ENCODE results near the gene CD34.

Gene CD34

DNA sequence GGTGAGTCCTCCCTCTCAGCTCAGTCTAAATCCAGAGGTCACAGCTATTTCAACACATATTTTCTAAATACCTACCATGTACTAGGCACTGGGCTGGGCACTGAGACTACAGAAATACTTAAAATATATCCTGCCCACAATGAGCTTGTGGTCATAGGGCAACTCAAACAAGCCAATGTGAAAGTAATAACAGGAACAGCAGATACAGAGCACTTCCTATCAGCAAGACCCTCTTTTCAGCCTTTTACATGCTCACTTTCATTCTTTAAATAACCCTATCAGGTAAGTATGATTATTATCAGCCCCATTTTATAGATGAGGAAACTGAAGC is 71.9 kb downstream of the CD34 start:
- TF ChIP-seq, protein P1, sequence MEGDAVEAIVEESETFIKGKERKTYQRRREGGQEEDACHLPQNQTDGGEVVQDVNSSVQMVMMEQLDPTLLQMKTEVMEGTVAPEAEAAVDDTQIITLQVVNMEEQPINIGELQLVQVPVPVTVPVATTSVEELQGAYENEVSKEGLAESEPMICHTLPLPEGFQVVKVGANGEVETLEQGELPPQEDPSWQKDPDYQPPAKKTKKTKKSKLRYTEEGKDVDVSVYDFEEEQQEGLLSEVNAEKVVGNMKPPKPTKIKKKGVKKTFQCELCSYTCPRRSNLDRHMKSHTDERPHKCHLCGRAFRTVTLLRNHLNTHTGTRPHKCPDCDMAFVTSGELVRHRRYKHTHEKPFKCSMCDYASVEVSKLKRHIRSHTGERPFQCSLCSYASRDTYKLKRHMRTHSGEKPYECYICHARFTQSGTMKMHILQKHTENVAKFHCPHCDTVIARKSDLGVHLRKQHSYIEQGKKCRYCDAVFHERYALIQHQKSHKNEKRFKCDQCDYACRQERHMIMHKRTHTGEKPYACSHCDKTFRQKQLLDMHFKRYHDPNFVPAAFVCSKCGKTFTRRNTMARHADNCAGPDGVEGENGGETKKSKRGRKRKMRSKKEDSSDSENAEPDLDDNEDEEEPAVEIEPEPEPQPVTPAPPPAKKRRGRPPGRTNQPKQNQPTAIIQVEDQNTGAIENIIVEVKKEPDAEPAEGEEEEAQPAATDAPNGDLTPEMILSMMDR (IDR thresholded peaks at IDR 0.05; ENCODE audit: low read depth, low read length, missing control alignments) = no peak
- DNase-seq (ENCODE audit: extremely low read depth, low read depth) = no peak
- no peak overlapping the region for H3K4me3 ChIP-seq (replicated peaks; ENCODE audit: low read depth, low read length)

DNA sequence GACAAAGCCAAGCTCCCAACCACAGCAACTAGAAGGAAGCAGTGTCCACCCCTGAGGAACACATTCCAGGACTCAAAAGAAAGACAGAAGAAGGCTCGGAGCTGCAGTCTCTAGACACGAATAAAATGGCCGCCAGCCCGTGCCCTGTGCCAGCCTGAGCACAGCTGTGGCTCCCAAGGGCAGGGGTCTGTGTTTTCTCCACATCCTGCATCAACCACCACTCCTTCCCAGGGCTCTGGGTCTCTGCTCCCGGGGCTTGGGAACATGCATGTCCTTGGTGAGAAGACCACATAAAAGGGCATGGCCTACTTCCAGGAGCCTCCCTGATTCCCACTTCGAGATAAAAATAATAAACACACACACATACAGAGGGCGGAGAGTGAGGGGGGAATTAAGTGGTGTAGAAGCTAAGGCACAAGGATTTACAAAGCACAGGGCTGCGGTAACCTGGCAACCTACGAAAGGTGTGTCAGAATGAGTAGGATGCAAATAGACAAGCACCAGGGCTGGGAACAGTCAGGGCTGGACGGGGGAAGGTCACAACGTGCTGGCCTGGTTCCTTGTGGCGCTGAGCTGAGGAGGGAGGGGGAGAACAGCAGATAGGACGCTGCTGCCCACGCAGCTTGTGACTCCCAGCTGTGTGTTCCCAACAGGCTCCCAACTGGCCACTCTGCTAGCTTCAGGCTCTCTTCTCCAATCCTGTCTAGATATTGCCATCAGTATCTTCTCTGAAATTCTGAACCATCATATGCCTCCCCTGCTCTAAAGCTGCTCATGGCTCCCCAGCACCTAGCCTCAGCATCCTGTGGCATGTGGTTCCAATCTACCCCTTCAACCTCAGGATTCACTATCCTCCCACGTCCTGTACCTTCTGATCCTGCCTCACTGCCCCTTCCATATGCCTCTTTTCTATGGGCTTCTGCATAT is 72.5 kb downstream of the CD34 start:
- H3K4me3 ChIP-seq (replicated peaks; ENCODE audit: low read depth, low read length) = no peak overlapping the region
- TF ChIP-seq, protein P1 (IDR thresholded peaks at IDR 0.05; ENCODE audit: low read depth, low read length, missing control alignments) = no peak
- no peak for DNase-seq (ENCODE audit: extremely low read depth, low read depth)

DNA sequence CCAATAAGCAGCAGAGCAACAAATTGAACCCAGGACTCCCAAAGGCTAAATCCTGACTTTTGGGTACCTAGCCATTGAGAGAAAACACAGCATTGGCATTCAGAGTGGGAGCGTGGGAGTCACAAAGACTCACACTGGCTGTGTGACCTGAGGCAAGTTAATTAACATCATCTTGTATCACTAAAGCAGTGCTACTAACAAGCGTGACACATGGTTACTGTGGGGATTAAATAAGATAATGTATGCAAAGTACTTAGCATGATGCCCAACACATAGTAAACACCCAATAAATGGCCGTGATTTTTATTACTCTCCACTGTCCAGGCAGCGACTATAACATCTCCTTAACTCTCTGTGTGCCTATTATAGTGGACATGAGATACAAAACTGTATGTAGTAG is 73.3 kb downstream of the CD34 start:
- no peak for DNase-seq (ENCODE audit: extremely low read depth, low read depth)
- TF ChIP-seq, protein P1 (IDR thresholded peaks at IDR 0.05; ENCODE audit: low read depth, low read length, missing control alignments) = no peak
- no peak overlapping the region for H3K4me3 ChIP-seq (replicated peaks; ENCODE audit: low read depth, low read length)

DNA sequence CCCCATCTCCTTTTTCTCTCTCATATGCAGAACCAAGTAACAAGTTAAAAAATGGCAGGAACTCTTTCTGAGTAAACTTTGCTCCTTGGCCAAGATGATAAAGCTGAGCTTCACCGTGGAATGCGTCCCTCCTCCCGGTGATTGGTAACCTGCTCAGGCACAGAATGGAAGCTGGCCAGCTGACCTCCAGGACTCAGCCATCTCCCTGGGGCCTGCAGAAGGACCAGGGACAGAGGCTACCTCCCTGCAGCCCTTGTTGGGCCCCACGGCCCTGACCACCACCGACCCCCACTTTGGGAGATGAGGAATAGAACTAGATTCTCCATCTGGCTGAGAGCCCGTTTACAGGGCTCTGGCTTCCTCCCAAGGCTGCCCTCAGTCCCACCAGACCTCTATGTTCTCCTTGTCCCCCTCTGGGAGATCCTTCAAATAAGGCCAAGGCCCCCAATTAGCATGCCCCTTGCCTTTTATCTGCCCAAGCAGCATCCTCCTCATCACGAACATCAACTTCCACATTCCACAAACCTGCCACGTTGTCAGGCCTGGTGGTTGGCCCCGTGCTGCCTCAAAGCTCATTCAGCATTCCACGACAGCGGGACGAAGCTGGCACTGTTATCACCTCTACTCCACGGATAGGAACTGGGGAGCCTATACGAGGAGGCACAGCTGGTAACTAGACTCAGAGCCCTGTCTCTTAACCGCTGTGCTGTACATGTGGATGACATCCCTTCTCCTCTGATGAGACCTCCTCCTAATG is 74.2 kb downstream of the CD34 start:
- DNase-seq (ENCODE audit: extremely low read depth, low read depth) = no peak
- no peak overlapping the region for H3K4me3 ChIP-seq (replicated peaks; ENCODE audit: low read depth, low read length)
- TF ChIP-seq, protein P1 (IDR thresholded peaks at IDR 0.05; ENCODE audit: low read depth, low read length, missing control alignments) = no peak

DNA sequence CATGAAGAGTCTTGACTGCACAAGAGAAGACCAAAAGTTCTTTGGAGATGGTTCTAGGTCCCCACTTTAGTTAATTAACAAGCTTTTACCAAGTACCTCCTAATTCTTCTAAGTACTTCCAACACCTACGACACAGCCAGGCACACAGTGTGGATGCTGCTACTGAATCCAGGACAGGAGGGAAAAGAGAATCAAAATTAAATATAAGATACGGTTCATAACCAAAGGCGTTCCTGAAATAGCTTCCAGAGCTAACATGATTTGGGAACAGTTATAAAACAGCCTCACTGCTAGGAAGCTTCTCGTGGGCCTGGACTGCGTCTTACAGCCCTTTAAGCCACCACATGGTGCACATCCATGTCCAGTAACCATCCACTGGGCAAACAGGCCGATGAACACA is 75.0 kb downstream of the CD34 start:
- TF ChIP-seq, protein P1 (IDR thresholded peaks at IDR 0.05; ENCODE audit: low read depth, low read length, missing control alignments) = no peak
- H3K4me3 ChIP-seq (replicated peaks; ENCODE audit: low read depth, low read length) = no peak overlapping the region
- DNase-seq (ENCODE audit: extremely low read depth, low read depth) = no peak

DNA sequence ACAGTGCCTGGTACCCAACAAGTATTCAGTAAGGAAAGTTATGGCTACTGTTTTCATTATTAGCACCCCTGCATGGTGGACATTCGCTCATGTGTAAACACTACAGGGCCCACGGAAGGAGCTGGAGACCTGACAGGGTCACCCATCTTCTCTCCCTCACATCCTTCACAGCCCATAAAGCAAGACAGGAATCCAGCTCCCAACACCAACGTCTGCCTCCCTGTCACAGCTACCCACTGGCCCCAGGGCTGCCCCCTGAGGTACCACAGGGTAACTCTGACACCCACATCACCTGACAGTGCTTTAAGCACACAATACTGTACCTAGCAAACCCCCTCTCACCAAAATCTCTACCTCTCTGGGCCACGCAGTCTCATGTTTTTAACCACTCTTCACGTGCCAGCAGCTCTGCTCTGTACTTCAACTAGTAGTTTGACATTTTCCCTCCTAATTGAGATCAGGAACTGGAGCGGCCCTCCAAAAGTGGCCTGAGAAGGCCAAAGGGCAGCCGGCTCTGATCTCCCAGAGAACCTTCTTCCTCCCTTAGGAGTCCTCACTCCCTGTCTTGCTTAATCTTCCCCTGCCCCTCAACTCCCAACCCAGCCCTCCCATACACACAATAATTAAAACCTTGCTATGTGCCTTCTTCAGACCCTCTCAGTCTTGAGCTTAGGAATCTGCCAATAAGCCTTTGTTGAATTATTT is 76.8 kb downstream of the CD34 start:
- TF ChIP-seq, protein P1 (IDR thresholded peaks at IDR 0.05; ENCODE audit: low read depth, low read length, missing control alignments) = no peak
- DNase-seq (ENCODE audit: extremely low read depth, low read depth) = no peak
- H3K4me3 ChIP-seq (replicated peaks; ENCODE audit: low read depth, low read length) = no peak overlapping the region

Data from HFF-Myc (cell line).